HepG2 (cell line): ENCODE results near the gene XPO5. TPM values are rescaled to one million over a fixed set of nuclear protein-coding genes. Genes with fewer than 3 reads are reported as not detected.

Experiments used
- BHLHE40 ChIP-seq: IDR thresholded peaks from 2 replicates; pipeline ENCODE4 v1.6.1; 2011; ENCODE audit warnings: low read length, improper control_type of control experiment
- CCDC6 ChIP-seq: sonication (generic); formaldehyde crosslinking; IDR thresholded peaks from 2 replicates; pipeline ENCODE4 v1.8.1; 2022; ENCODE audit warnings: mild to moderate bottlenecking, missing genetic modification reagents, moderate library complexity
- ETV5 ChIP-seq: IDR thresholded peaks from 2 replicates; pipeline ENCODE4 v1.6.1; 2018; ENCODE audit warnings: missing biosample characterization, missing genetic modification reagents, inconsistent platforms, borderline replicate concordance
- GATAD2A ChIP-seq: IDR thresholded peaks from 2 replicates; pipeline ENCODE4 v1.6.1; 2016
- GPN1 ChIP-seq: sonication (generic); formaldehyde crosslinking; IDR thresholded peaks from 2 replicates; pipeline ENCODE4 v1.5.1; 2020; ENCODE audit warnings: missing genetic modification reagents, borderline replicate concordance
- NR3C1 ChIP-seq: sonication (generic); formaldehyde crosslinking; IDR thresholded peaks from 2 replicates; pipeline ENCODE4 v1.4.0; 2020; ENCODE audit warnings: missing genetic modification reagents
- PRDM15 ChIP-seq: sonication (generic); formaldehyde crosslinking; IDR thresholded peaks from 2 replicates; pipeline ENCODE4 v1.4.0; 2020; ENCODE audit warnings: missing genetic modification reagents
- RNF2 ChIP-seq: fragments of 450-650 bp; conservative IDR thresholded peaks from 2 replicates; pipeline ENCODE4 v1.6.1; 2016; ENCODE audit warnings: low read depth
- STAT6 ChIP-seq: sonication (generic); formaldehyde crosslinking; IDR thresholded peaks from 2 replicates; pipeline ENCODE4 v1.4.0; 2020; ENCODE audit warnings: missing genetic modification reagents, mild to moderate bottlenecking, borderline replicate concordance
- ZNF101 ChIP-seq: sonication (generic); formaldehyde crosslinking; IDR thresholded peaks from 2 replicates; pipeline ENCODE4 v1.4.0; 2020; ENCODE audit warnings: mild to moderate bottlenecking, low read depth, missing genetic modification reagents, borderline replicate concordance
- ZNF143 ChIP-seq: sonication (generic); formaldehyde crosslinking; IDR thresholded peaks from 2 replicates; pipeline ENCODE4 v1.4.0; 2020; ENCODE audit warnings: missing genetic modification reagents
- ZNF724P ChIP-seq: sonication (generic); formaldehyde crosslinking; IDR thresholded peaks from 2 replicates; pipeline ENCODE4 v1.8.0; 2022; ENCODE audit warnings: missing genetic modification reagents, borderline replicate concordance
- ZNF776 ChIP-seq: sonication (generic); formaldehyde crosslinking; IDR thresholded peaks from 2 replicates; pipeline ENCODE4 v1.4.0; 2020; ENCODE audit warnings: mild to moderate bottlenecking, missing genetic modification reagents
- polyA plus RNA-seq, 8 experiments: library from polyadenylated mRNA; depleted of rRNA in 3 of 8; stranded (reverse) in 7 of 8; unstranded in 1 of 8; fragments of >200 nt; fragmentation: Illumina TruSeq in 4 of 8; extraction: Trizol in 4 of 8; gene quantifications; 2 replicates each; pipeline versions ENCODE4 v1.2.1 to v1.2.3, GENCODE V29; 2011 to 2016; ENCODE audit warnings: low read depth in 4 of 8, missing spikeins in 1 of 8, mixed read lengths in 1 of 8; ENCODE audit not compliant: insufficient read depth in 1 of 8
- total RNA-seq, 5 experiments: library from RNA; depleted of rRNA; stranded (reverse); fragments of >200 nt; fragmentation: Illumina TruSeq; extraction: Trizol; gene quantifications; 2 replicates each; pipeline ENCODE4 v1.2.3, GENCODE V29; 2016; ENCODE audit warnings: low read depth in 1 of 5
- TF ChIP-seq, protein P1 (sequence below): sonication (generic); formaldehyde crosslinking; IDR thresholded peaks from 2 replicates; pipeline ENCODE4 v1.4.0; 2020; ENCODE audit warnings: mild to moderate bottlenecking, missing genetic modification reagents
- TF ChIP-seq, protein P2 (sequence below): IDR thresholded peaks from 2 replicates; pipeline ENCODE4 v1.6.1; 2016
- TF ChIP-seq, protein P3 (sequence below): sonication (generic); formaldehyde crosslinking; IDR thresholded peaks from 2 replicates; pipeline ENCODE4 v1.5.1; 2020; ENCODE audit warnings: missing genetic modification reagents, mild to moderate bottlenecking, borderline replicate concordance

The XPO5 gene
- total and polyA plus RNA-seq, 2 of the 13 experiments (the other 11 are each of a cell fraction or from before 2014, with no cell fraction given) = 52.2 to 68.0 TPM

GRCh38 chr6:43506667-43507471 lies 69.0 kb downstream of the XPO5 start (continued):
- TF ChIP-seq, protein P1, sequence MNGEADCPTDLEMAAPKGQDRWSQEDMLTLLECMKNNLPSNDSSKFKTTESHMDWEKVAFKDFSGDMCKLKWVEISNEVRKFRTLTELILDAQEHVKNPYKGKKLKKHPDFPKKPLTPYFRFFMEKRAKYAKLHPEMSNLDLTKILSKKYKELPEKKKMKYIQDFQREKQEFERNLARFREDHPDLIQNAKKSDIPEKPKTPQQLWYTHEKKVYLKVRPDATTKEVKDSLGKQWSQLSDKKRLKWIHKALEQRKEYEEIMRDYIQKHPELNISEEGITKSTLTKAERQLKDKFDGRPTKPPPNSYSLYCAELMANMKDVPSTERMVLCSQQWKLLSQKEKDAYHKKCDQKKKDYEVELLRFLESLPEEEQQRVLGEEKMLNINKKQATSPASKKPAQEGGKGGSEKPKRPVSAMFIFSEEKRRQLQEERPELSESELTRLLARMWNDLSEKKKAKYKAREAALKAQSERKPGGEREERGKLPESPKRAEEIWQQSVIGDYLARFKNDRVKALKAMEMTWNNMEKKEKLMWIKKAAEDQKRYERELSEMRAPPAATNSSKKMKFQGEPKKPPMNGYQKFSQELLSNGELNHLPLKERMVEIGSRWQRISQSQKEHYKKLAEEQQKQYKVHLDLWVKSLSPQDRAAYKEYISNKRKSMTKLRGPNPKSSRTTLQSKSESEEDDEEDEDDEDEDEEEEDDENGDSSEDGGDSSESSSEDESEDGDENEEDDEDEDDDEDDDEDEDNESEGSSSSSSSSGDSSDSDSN (CRISPR knock-in tag) = peak; percentile 44; the same call in 1 of the 2 replicates
- TF ChIP-seq ZNF101 (no peak), ZNF724P (CRISPR knock-in tag) (0 out of 2 replicates have a peak, but pooled peaks have one; percentile 22), STAT6 (CRISPR knock-in tag) (0 out of 2 replicates have a peak, but pooled peaks have one; percentile 53), RNF2 (no peak), GATAD2A (peak; percentile 67), PRDM15 (no peak), NR3C1 (CRISPR knock-in tag) (no peak), BHLHE40 (no peak), ETV5 (CRISPR knock-in tag) (peak; percentile 45; the same call in 1 of the 2 replicates), ZNF776 (CRISPR knock-in tag) (no peak), CCDC6 (no peak), GPN1 (CRISPR knock-in tag) (no peak), ZNF143 (CRISPR knock-in tag) (no peak)
- TF ChIP-seq, protein P2, sequence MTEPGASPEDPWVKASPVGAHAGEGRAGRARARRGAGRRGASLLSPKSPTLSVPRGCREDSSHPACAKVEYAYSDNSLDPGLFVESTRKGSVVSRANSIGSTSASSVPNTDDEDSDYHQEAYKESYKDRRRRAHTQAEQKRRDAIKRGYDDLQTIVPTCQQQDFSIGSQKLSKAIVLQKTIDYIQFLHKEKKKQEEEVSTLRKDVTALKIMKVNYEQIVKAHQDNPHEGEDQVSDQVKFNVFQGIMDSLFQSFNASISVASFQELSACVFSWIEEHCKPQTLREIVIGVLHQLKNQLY (CRISPR knock-in tag) = 0 out of 2 replicates have a peak, but pooled peaks have one; percentile 31
- TF ChIP-seq, protein P3, sequence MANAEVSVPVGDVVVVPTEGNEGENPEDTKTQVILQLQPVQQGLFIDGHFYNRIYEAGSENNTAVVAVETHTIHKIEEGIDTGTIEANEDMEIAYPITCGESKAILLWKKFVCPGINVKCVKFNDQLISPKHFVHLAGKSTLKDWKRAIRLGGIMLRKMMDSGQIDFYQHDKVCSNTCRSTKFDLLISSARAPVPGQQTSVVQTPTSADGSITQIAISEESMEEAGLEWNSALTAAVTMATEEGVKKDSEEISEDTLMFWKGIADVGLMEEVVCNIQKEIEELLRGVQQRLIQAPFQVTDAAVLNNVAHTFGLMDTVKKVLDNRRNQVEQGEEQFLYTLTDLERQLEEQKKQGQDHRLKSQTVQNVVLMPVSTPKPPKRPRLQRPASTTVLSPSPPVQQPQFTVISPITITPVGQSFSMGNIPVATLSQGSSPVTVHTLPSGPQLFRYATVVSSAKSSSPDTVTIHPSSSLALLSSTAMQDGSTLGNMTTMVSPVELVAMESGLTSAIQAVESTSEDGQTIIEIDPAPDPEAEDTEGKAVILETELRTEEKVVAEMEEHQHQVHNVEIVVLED = no peak; the same call in 1 of the 2 replicates
